ENCODE results near the gene ARL4C.

ARL4C gene, protein sequence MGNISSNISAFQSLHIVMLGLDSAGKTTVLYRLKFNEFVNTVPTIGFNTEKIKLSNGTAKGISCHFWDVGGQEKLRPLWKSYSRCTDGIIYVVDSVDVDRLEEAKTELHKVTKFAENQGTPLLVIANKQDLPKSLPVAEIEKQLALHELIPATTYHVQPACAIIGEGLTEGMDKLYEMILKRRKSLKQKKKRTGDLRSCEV

GRCh38 chr2:234496835-234497593, at the start of gene ARL4C:
Gene ARL4C, minus strand, starts transcription at chr2:234497081. Its CDS starts 495 bp downstream, at chr2:234496586.
- peak; percentile 84 for DNase-seq (ENCODE audit: low read depth, low spot score)
- TF ChIP-seq, protein P1, sequence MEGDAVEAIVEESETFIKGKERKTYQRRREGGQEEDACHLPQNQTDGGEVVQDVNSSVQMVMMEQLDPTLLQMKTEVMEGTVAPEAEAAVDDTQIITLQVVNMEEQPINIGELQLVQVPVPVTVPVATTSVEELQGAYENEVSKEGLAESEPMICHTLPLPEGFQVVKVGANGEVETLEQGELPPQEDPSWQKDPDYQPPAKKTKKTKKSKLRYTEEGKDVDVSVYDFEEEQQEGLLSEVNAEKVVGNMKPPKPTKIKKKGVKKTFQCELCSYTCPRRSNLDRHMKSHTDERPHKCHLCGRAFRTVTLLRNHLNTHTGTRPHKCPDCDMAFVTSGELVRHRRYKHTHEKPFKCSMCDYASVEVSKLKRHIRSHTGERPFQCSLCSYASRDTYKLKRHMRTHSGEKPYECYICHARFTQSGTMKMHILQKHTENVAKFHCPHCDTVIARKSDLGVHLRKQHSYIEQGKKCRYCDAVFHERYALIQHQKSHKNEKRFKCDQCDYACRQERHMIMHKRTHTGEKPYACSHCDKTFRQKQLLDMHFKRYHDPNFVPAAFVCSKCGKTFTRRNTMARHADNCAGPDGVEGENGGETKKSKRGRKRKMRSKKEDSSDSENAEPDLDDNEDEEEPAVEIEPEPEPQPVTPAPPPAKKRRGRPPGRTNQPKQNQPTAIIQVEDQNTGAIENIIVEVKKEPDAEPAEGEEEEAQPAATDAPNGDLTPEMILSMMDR (IDR thresholded peaks at IDR 0.05; ENCODE audit: low read depth, low read length): no peak
- in situ Hi-C loops (cut with HindIII; ENCODE audit: low sequenced_read_pairs): no loop called here
- peak within 1 kb of the TSS; percentile 81 for H3K4me3 ChIP-seq (ENCODE audit: low read depth, low read length)

DNA sequence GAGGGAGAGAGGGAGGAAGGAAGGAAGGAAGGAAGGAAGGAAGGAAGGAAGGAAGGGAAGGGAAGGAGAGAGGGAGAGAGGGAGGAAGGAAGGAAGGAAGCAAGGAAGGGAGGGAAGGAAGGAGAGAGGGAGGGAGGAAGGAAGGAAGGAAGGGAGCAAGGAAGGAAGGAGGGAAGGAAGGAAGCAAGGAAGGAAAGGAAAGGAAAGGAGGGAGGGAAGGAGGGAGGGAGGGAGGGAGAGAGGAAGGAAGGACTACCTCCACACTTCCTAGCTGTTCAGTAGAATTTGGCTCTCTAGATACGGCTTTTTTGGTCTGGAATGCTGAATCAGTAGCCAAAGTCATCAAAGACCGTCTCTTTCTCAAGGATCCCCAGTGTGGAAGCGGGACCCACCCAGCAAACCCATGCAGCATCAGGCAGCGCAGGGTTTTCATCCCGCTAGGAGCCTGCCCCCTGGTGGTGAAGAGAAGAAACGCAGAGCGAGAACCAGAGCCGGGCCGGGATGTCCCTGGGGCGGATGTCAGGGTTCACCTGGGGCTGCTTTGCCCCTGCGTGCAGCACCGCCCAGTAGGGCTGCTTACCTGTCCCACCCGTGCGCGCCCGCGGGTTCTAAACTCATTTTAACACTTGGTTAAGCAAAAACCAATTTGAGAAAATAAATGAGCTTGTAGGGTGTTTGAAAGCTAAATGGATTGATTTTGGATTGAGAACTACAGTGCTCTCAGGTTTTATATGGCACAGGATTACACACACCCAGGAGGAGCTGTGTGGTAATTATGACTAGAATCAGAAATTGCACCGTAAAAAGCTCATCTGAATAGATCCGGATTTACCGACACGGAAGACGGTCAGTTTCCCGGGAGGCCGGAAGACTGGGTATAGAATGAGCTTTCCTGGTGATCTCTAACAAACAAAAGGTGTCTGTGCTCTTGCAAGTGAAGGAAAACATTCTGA, 48.1 kb upstream of the ARL4C start:
- TF ChIP-seq, protein P1 (IDR thresholded peaks at IDR 0.05; ENCODE audit: low read depth, low read length): peak; percentile 93
- in situ Hi-C loops (cut with HindIII; ENCODE audit: low sequenced_read_pairs): no loop called here
- DNase-seq (ENCODE audit: low read depth, low spot score): peak; percentile 69
- no peak overlapping the region for H3K4me3 ChIP-seq (ENCODE audit: low read depth, low read length)

- no peak for DNase-seq (ENCODE audit: low read depth, low spot score)
- TF ChIP-seq, protein P1 (IDR thresholded peaks at IDR 0.05; ENCODE audit: low read depth, low read length): no peak
- H3K4me3 ChIP-seq (ENCODE audit: low read depth, low read length): no peak overlapping the region
- in situ Hi-C loops (cut with HindIII; ENCODE audit: low sequenced_read_pairs): no loop called here
Measured at GRCh38 chr2:234542742-234543141, 45.9 kb upstream of the ARL4C start.

DNA sequence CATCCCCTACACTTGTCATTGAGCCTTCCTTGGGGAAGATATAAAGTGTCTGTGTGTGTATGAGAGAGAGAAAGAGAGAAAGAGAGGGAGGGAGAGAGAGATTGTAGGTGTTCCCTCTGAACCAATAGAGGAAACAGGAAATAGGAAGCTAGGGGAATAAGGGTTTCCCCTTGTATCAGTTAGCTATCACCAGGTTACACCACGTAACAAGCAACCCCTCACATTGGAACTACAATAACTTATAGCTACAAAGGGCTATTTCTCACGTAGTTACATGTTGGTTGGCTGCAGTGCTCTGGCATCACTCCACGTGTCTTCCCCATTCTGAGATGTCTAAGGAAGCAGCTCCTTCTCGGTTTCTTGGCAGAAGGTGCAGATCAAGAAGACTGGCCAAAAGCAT, 41.0 kb upstream of the ARL4C start:
- no peak for DNase-seq (ENCODE audit: low read depth, low spot score)
- TF ChIP-seq, protein P1 (IDR thresholded peaks at IDR 0.05; ENCODE audit: low read depth, low read length): no peak
- H3K4me3 ChIP-seq (ENCODE audit: low read depth, low read length): no peak overlapping the region
- in situ Hi-C loops (cut with HindIII; ENCODE audit: low sequenced_read_pairs): no loop called here

GRCh38 chr2:234536178-234536965, 39.5 kb upstream of the ARL4C start:
- in situ Hi-C loops (cut with HindIII; ENCODE audit: low sequenced_read_pairs): no loop called here

More at GRCh38 chr2:234536178-234536965, 39.5 kb upstream of the ARL4C start:
- no peak for DNase-seq (ENCODE audit: low read depth, low spot score)
- TF ChIP-seq, protein P1 (IDR thresholded peaks at IDR 0.05; ENCODE audit: low read depth, low read length): no peak
- no peak overlapping the region for H3K4me3 ChIP-seq (ENCODE audit: low read depth, low read length)
